Gastroesophageal sphincter (tissue), 4 donors: Measurements from ENCODE around the gene CHCHD10. TPM values are rescaled to one million over a fixed set of nuclear protein-coding genes. Genes with fewer than 3 reads are reported as not detected.

Experiments
- ATAC-seq: fragments of 150-250 bp; one replicate; pipeline ENCODE4 v1.9.1; 2016; ENCODE audit warnings: mild to moderate bottlenecking, moderate library complexity
- H3K27ac ChIP-seq, 4 donors: fragments of 200-600 bp; sonication (generic) in 3 of 4; 1 replicate in 3 of 4; 2 replicates in 1 of 4; pipeline ENCODE4 v1.5.1; 2016 to 2019
- H3K27me3 ChIP-seq: fragments of 200-600 bp; sonication (generic); one replicate; pipeline ENCODE4 v1.5.1; 2019
- H3K36me3 ChIP-seq, 2 donors: fragments of 200-600 bp; sonication (generic); one replicate each; pipeline ENCODE4 v1.5.1; 2019; ENCODE audit warnings: control low read depth in 1 of 2
- H3K4me1 ChIP-seq, 3 donors: fragments of 200-600 bp; sonication (generic); 1 replicate in 2 of 3; 2 replicates in 1 of 3; pipeline ENCODE4 v1.5.1; 2016 to 2019; ENCODE audit warnings: control low read depth in 2 of 3
- H3K4me3 ChIP-seq, 2 donors: fragments of 200-600 bp; sonication (generic); one replicate each; pipeline ENCODE4 v1.5.1; 2019; ENCODE audit warnings: mild to moderate bottlenecking in 1 of 2, moderate library complexity in 1 of 2
- H3K9me3 ChIP-seq, 3 donors: fragments of 200-600 bp; sonication (generic); one replicate each; pipeline ENCODE4 v1.5.1; 2017 to 2019; ENCODE audit warnings: control low read depth in 2 of 3
- CTCF ChIP-seq, 4 experiments: fragments of 200-600 bp in 2 of 4; fragments of 450-650 bp in 2 of 4; sonication (generic) in 1 of 4; IDR thresholded peaks; one replicate each; pipeline ENCODE4 v1.5.1; 2017 to 2019; ENCODE audit warnings: antibody characterized with exemption in 4 of 4, mild to moderate bottlenecking in 2 of 4, moderate library complexity in 2 of 4
- EP300 ChIP-seq: sonication (generic); formaldehyde crosslinking; IDR thresholded peaks from one replicate; pipeline ENCODE4 v1.6.1; 2017; ENCODE audit warnings: antibody characterized with exemption, mild to moderate bottlenecking
- POLR2A ChIP-seq, 2 donors: fragments of 450-650 bp; IDR thresholded peaks; one replicate each; pipeline ENCODE4 v1.6.1; 2017; ENCODE audit warnings: antibody characterized with exemption in 2 of 2, mild to moderate bottlenecking in 2 of 2, moderate library complexity in 1 of 2
- POLR2AphosphoS5 ChIP-seq: sonication (generic); formaldehyde crosslinking; IDR thresholded peaks from one replicate; pipeline ENCODE4 v1.6.1; 2017; ENCODE audit warnings: antibody characterized with exemption
- WGBS, 2 donors: methylation state at CpG; one replicate each; pipeline ENCODE4 v1.1.5; 2018; ENCODE audit warnings: low coverage in 1 of 2; 5-methylcytosine and 5-hydroxymethylcytosine counted together
- total RNA-seq, 4 donors: library from RNA; depleted of rRNA; stranded (reverse); fragments of >200 nt; gene quantifications; one replicate each; pipeline ENCODE4 v1.1.0, GENCODE V29; 2016

Gene CHCHD10
- total RNA-seq, 4 donors from 2014 or later, result 2.0 to 40.6 (median 28.1) TPM

- 31 to 42% methylated on average over 2 to 3 of the region's 3 CpGs for WGBS, 2 donors
- TF ChIP-seq POLR2AphosphoS5, result no peak
- no peak for TF ChIP-seq CTCF (IDR thresholded peaks at IDR 0.05)
- no peak for TF ChIP-seq EP300
- no peak for TF ChIP-seq POLR2A (IDR thresholded peaks at IDR 0.05)
- Histone ChIP-seq H3K4me1 (peaks cover 0 to 64% (median 11%) of the 10 kb centered on the region in 3 donors), H3K27me3 (no peaks in the 10 kb centered on the region), H3K27ac (peak overlapping the region in 3 of 4 donors; percentile 96 to 100 (median 99)), H3K9me3 (no peaks in the 10 kb centered on the region), H3K36me3 (peaks cover 0 to 17% of the 10 kb centered on the region in 2 donors), H3K4me3 (peak overlapping the region; percentile 54 to 97)
- ATAC-seq, result no peak
Measured at GRCh38 chr22:23787910-23788309, 20.1 kb upstream of the CHCHD10 start.

GRCh38 chr22:23787600-23787896 lies 19.8 kb upstream of the CHCHD10 start:
- no peaks in the 10 kb centered on the region for H3K9me3 ChIP-seq
- peaks cover 0 to 64% (median 11%) of the 10 kb centered on the region in 3 donors for H3K4me1 ChIP-seq
- no peak for ATAC-seq
- TF ChIP-seq POLR2AphosphoS5, result no peak
- TF ChIP-seq POLR2A (IDR thresholded peaks at IDR 0.05), result no peak
- TF ChIP-seq EP300, result no peak
- TF ChIP-seq CTCF (IDR thresholded peaks at IDR 0.05), result no peak
- H3K27ac ChIP-seq, result peak overlapping the region in 3 of 4 donors; percentile 96 to 100 (median 99)
- peak overlapping the region; percentile 54 to 97 for H3K4me3 ChIP-seq
- WGBS, 2 donors, result 0% methylated on average over 3 of the region's 5 CpGs; no CpG with 5 or more reads in 1 of the 2 donors
- H3K36me3 ChIP-seq, result peaks cover 0 to 13% of the 10 kb centered on the region in 2 donors
- no peaks in the 10 kb centered on the region for H3K27me3 ChIP-seq

GRCh38 chr22:23786752-23787599 lies 19.2 kb upstream of the CHCHD10 start, which contains the start of gene SMARCB1:
Gene SMARCB1 (plus strand): TSS chr22:23786966. CDS start chr22:23787170, 204 bp downstream.
- peak within 1 kb of the TSS; percentile 81 to 100 (median 98) for H3K27ac ChIP-seq
- peaks cover 0 to 7% of the 10 kb centered on the region in 2 donors for H3K36me3 ChIP-seq
- peak; percentile 94 for ATAC-seq
- TF ChIP-seq EP300 (no peak), POLR2AphosphoS5 (peak; percentile 44), POLR2A (IDR thresholded peaks at IDR 0.05) (peak; percentile 83 to 87), CTCF (IDR thresholded peaks at IDR 0.05) (peak in 1 of 4 experiments; percentile 2)
- H3K27me3 ChIP-seq, result no peaks in the 10 kb centered on the region
- peaks cover 0 to 61% (median 11%) of the 10 kb centered on the region in 3 donors for H3K4me1 ChIP-seq
- H3K9me3 ChIP-seq, result no peaks in the 10 kb centered on the region
- 0% methylated on average over 3 of the region's 97 CpGs; no CpG with 5 or more reads in 1 of the 2 donors for WGBS, 2 donors
- H3K4me3 ChIP-seq, result peak within 1 kb of the TSS; percentile 54 to 97

GRCh38 chr22:23786261-23786710 lies 18.5 kb upstream of the CHCHD10 start:
- H3K27me3 ChIP-seq, result no peaks in the 10 kb centered on the region
- 8 to 24% methylated on average over 4 to 5 of the region's 9 CpGs for WGBS, 2 donors
- H3K9me3 ChIP-seq, result no peaks in the 10 kb centered on the region
- no peak for ATAC-seq
- peak overlapping the region; percentile 81 to 100 (median 98) for H3K27ac ChIP-seq
- TF ChIP-seq POLR2AphosphoS5, result no peak
- no peak for TF ChIP-seq POLR2A (IDR thresholded peaks at IDR 0.05)
- peak in 1 of 4 experiments; percentile 17 for TF ChIP-seq CTCF (IDR thresholded peaks at IDR 0.05)
- TF ChIP-seq EP300, result no peak
- H3K4me1 ChIP-seq, result peaks cover 0 to 54% (median 11%) of the 10 kb centered on the region in 3 donors
- peaks cover 0 to 3% of the 10 kb centered on the region in 2 donors for H3K36me3 ChIP-seq
- H3K4me3 ChIP-seq, result peak overlapping the region in 1 of 2 donors; percentile 97
